ENCODE results near the gene GRB2. TPM values are rescaled to one million over a fixed set of nuclear protein-coding genes. Genes with fewer than 3 reads are reported as not detected.
A peak's percentile ranks its signal among the peaks of the same experiment; 100 is the strongest.
"Not testable (repeated sequence)": the region's sequence is repeated elsewhere in the genome, so short reads cannot be mapped to it uniquely, and the experiment has no call there.

GRB2 gene
- polyA plus RNA-seq, 1 donor: 158 TPM

- DNase-seq (ENCODE audit: low read depth): no peak
Observed at GRCh38 chr17:75318615-75319222, 86.8 kb downstream of the GRB2 start.

GRCh38 chr17:75318211-75318610 lies 87.3 kb downstream of the GRB2 start:
- no peak for DNase-seq (ENCODE audit: low read depth)

GRCh38 chr17:75317671-75318070 lies 87.8 kb downstream of the GRB2 start:
- DNase-seq (ENCODE audit: low read depth): no peak

- no peak for DNase-seq (ENCODE audit: low read depth)
Observed at GRCh38 chr17:75316253-75316652, 89.2 kb downstream of the GRB2 start.

- DNase-seq (ENCODE audit: low read depth): no peak
Observed at GRCh38 chr17:75315541-75316243, 89.8 kb downstream of the GRB2 start.

GRCh38 chr17:75313941-75314551 lies 91.4 kb downstream of the GRB2 start:
- no peak for DNase-seq (ENCODE audit: low read depth)

GRCh38 chr17:75308732-75309629 lies 96.5 kb downstream of the GRB2 start:
- DNase-seq (ENCODE audit: low read depth): no peak

- DNase-seq (ENCODE audit: low read depth): no peak
Observed at GRCh38 chr17:75307957-75308731, 97.3 kb downstream of the GRB2 start.

GRCh38 chr17:75301502-75302206 lies 103.8 kb downstream of the GRB2 start:
- DNase-seq (ENCODE audit: low read depth): no peak

GRCh38 chr17:75301049-75301448 lies 104.4 kb downstream of the GRB2 start:
- no peak for DNase-seq (ENCODE audit: low read depth)

- no peak for DNase-seq (ENCODE audit: low read depth)
Observed at GRCh38 chr17:75300280-75300679, 105.2 kb downstream of the GRB2 start.

GRCh38 chr17:75295201-75296158 lies 110.0 kb downstream of the GRB2 start:
- DNase-seq (ENCODE audit: low read depth): no peak

- DNase-seq (ENCODE audit: low read depth): not testable (repeated sequence)
Observed at GRCh38 chr17:75292810-75293448, 112.5 kb downstream of the GRB2 start.

GRCh38 chr17:75289832-75290337 lies 115.6 kb downstream of the GRB2 start:
- no peak for DNase-seq (ENCODE audit: low read depth)

GRCh38 chr17:75289115-75289831 lies 116.2 kb downstream of the GRB2 start, which contains the start of gene SLC25A19:
TSS of gene SLC25A19 (minus strand) at chr17:75289433. CDS start at chr17:75286764, 2,669 bp downstream.
- peak; percentile 98 for DNase-seq (ENCODE audit: low read depth)

GRCh38 chr17:75288770-75289114 lies 116.7 kb downstream of the GRB2 start:
- no peak for DNase-seq (ENCODE audit: low read depth)

GRCh38 chr17:75288359-75288758 lies 117.1 kb downstream of the GRB2 start:
- DNase-seq (ENCODE audit: low read depth): no peak

GRCh38 chr17:75287221-75287620 lies 118.3 kb downstream of the GRB2 start:
- no peak for DNase-seq (ENCODE audit: low read depth)

Measured in forelimb muscle (tissue), 1 donor.